ENCODE results near the gene ECT2.
"Not testable (repeated sequence)": the region's sequence is repeated elsewhere in the genome, so short reads cannot be mapped to it uniquely, and the experiment has no call there.

The ECT2 gene

DNA sequence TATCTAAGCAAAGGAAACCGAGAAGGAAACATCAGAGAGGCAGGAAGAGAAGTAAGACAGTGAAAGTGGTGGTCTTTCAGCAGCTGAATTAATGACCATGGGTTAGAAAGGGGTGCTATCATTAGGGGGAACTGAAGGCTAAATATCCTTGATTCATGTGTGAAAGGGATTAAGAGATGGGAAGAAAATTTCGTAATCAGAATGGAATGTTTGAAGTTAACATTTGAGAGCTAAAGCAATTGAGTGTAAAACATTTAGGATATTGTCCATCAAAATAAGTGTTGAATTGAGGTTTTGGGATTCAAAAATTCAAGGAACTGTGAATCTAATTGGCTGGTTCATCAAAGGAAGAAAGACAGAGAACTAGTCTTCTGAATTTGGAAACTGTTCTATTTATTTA is 4.1 kb upstream of the ECT2 start:
- DNase-seq (ENCODE audit: low read depth): peak; percentile 17

- peak; percentile 86 for DNase-seq (ENCODE audit: low read depth)
Measured at GRCh38 chr3:172749230-172749965, 1.1 kb upstream of the ECT2 start.

DNA sequence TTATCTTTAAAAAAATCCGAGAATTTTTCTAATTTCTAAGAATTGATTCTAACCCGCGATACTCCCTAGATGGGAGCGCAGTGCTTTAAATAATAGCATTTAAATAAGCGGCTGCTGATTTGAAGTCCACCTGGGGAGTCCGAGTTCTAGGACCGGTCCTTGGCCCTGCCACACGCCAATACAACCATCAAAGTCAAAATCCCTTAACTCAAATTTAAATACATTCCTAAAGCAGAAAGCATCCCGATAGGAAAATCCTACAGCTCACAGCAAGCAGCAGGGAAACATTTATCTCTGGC is 508 bp upstream of the ECT2 start:
- no peak for DNase-seq (ENCODE audit: low read depth)

DNA sequence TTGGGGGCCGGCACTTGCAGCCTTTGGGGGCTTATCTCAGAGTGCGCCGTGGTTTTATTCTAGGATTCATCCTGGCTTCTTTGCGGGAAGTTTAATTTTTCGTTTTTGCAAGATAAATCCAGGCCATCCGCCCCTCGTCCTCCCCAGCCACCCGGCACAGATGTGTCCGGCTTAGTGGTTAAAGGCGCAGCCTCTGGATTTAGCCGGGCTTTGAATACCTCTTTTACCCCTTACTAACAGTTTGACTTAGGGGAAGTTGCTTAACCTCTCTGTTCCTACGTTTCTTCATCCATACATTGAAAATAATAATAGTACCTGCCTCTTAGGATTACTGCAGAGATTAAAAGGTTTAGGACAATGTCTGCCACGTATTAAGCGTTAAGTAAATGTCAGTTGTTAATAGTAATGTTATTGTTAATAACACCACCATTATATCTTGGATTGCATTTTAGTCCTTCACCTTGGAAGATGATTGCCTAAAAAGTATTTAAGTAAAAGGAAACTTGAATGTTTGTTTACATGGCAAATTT is 714 bp downstream of the ECT2 start:
- peak; percentile 11 for DNase-seq (ENCODE audit: low read depth)

DNA sequence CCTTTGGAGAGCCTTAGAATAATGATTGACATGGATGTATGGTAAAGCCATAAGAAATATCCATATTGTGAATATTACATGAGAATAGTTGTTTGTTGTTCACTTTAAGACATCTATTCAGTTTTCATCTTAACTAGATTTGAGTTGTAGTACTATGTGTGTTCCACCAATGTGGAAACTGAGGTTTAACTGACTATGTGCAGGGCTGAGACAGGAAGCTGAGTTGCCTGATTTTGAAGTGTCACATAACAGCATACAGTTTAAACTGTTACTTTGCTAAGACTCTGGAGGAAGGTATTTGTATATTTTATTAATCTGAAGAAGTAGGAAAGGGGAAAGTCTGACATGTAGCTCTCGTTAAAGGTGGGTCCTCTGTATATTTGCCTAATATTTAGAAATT is 2.1 kb downstream of the ECT2 start:
- DNase-seq (ENCODE audit: low read depth): no peak

DNA sequence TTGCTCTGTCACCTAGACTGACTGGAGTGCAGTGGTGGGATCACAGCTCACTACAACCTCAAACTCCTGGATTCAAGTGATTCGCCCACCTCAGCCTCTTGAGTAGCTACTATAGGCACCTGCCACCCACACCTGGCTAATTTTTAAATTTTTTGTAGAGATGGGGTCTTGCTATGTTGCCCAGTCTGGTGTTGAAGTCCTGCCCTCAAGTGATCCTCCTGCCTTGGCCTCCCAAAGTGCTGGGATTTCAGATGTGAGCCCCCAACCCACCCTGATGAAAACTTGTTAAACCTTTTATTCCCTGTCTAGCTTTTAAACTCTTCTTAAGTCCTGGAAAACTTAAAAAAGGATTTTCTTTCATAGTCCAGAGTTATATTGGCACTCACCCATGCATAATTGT is 2.6 kb downstream of the ECT2 start:
- DNase-seq (ENCODE audit: low read depth): no peak

- not testable (repeated sequence) for DNase-seq (ENCODE audit: low read depth)
Measured at GRCh38 chr3:172760416-172760815, 9.9 kb downstream of the ECT2 start.

GRCh38 chr3:172766241-172766640 is 15.7 kb downstream of the ECT2 start:
- DNase-seq (ENCODE audit: low read depth): no peak

DNA sequence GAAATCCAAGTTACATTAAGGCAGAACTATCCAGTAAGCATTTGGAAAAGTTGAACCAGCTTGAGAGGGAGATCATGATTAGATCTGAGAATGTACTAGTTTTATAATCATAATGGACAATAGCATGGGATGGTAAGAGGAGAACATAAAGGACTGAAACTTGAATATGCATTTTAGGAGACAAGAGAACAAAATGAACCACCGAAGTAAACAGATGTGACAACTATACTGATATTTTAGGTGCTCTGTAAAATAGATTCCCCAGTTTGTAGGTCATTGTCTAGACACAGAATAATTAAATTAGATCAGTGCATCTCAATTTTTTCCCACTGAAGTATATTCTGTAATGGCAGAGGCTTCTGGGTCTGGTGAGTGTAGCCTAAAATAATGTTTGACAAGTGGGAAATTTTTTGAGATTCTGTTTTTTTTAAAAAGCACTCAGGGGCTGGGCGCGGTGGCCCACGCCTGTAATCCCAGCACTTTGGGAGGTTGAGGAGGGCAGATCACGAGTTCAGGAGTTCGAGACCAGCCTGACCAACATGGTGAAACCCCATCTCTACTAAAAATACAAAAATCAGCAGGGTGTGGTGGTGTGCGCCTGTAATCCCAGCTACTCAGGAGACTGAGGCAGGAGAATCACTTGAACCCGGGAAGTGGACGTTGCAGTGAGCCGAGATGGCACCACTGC is 16.3 kb downstream of the ECT2 start:
- DNase-seq (ENCODE audit: low read depth): no peak

DNA sequence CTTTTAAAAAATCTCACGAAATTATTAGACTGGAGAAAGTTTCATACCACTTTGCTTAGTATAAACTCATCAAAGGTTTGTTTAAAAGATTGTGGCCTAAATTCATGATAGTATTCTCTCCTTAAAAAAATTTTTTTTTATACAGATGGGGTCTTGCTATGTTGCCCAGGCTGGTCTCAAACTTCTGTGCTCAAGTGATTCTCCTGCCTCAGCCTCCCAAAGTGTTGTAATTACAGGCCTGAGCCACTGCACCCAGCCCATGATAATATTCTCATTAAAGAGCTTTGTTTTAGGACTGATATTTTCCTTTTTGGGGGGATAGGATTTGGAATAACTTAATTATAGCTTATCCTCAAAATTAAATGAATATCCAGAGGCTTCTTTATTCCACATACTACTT is 19.9 kb downstream of the ECT2 start:
- no peak for DNase-seq (ENCODE audit: low read depth)

GRCh38 chr3:172771672-172772071 is 21.1 kb downstream of the ECT2 start:
- no peak for DNase-seq (ENCODE audit: low read depth)

DNA sequence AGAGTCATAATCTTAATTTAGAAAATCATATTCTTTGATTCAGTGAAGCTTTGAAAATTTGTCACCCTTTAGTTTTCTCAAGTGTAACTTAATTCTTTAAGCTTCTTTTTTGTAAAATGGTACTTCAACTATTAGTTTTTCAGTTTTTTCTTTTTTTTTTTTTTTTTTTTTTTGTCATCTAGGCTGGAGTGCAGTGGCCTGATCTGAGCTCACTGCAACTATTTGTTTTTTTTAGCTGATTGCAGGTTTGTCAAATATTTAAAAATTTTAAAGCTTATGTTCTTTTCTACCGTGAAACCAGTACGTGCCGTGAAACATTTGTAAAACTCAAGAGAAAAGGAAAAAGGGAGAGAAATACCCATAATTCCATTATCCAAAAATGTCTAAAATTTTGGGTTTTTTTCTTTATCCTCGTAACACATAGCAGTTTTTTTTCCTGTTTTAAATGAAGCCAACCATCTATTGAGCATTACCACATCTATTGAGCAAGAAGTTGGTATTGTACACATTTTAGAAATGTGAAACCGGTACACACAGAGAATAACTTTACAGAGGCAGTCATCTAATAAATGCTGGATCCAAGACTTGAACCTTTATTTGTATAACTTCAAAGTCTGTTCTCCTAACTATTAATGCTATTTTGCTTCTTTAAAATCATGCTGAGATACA is 25.7 kb downstream of the ECT2 start:
- DNase-seq (ENCODE audit: low read depth): no peak

- DNase-seq (ENCODE audit: low read depth): no peak
Measured at GRCh38 chr3:172777901-172778300, 27.4 kb downstream of the ECT2 start.

DNA sequence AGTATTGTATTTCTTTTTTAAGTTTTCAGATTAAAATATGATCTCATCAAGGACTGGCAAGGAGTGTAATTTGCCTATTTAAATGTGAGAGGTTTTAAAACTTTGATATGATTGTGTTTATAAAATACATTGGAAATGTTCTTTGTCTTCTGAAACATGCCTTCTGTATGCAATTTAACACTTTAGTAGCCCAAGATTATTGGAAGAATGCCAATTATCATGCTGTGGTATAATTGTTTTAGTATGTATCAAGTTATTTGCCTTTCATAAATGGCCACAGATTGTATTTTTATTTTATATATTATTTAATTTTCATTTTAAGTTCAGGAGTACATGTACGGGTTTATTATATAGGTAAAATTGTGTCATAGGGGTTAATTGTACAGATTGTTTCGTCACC is 31.7 kb downstream of the ECT2 start:
- DNase-seq (ENCODE audit: low read depth): no peak

DNA sequence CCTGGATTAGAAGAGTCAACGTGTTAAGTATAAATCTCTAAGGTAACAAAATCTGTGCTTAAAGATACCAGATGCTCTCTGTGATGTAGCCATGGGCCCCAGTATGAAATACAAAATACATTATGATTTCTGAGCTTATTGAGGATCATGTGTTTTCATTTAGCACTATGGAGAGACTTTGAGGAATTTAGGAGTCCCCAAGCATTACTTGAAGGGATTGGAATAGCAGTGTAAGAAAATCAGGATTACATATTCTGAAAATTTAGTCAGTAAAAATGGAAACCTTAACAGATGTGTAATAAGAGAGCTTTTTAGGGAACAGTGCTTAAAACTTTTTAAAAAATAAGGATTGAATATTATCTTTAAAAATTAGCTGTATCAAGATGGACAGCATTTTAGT is 35.5 kb downstream of the ECT2 start:
- no peak for DNase-seq (ENCODE audit: low read depth)

- DNase-seq (ENCODE audit: low read depth): no peak
Measured at GRCh38 chr3:172787019-172787418, 36.5 kb downstream of the ECT2 start.

- DNase-seq (ENCODE audit: low read depth): no peak
Measured at GRCh38 chr3:172787746-172788145, 37.2 kb downstream of the ECT2 start.

GRCh38 chr3:172799246-172799645 is 48.7 kb downstream of the ECT2 start:
- DNase-seq (ENCODE audit: low read depth): no peak

DNA sequence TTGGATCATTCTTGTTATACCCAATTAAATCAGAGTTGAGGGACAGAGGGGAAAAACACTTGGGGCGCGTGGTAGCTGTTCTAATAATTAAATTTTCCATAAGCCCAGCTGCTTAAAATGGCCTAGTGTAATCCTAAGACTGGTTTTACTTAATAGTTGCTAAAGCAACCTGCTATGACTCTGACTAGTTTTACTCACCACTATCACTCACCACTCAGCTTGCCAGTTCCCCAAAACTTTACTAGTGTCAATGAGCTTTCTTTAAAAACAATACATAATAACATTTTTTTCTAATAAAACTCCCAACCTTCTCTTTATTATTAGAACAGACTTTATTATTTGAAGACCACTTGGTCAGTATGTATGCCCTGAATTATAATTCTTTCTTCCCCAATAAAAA is 49.6 kb downstream of the ECT2 start:
- no peak for DNase-seq (ENCODE audit: low read depth)

- no peak for DNase-seq (ENCODE audit: low read depth)
Measured at GRCh38 chr3:172803489-172803888, 53.0 kb downstream of the ECT2 start.

DNA sequence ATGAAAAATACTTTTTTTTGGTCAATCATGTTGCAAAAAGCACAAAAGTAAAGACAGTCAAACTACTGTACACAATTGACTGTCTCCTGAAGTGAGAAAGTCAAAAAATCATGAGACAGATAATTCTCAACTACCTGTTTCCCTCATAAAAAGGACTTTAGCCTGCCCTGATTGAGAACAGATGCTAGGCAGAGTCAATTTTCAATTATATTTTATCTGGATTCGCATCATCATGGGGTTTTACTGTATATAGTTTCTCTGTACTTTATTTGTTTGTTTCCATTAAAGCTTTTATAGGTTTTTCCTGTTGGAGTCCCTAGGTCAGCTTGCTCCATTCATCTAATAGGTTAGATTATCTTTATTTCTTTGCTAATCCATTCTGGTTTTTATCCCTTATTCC is 53.8 kb downstream of the ECT2 start:
- no peak for DNase-seq (ENCODE audit: low read depth)

GRCh38 chr3:172808969-172809546 is 58.5 kb downstream of the ECT2 start:
- no peak for DNase-seq (ENCODE audit: low read depth)

DNA sequence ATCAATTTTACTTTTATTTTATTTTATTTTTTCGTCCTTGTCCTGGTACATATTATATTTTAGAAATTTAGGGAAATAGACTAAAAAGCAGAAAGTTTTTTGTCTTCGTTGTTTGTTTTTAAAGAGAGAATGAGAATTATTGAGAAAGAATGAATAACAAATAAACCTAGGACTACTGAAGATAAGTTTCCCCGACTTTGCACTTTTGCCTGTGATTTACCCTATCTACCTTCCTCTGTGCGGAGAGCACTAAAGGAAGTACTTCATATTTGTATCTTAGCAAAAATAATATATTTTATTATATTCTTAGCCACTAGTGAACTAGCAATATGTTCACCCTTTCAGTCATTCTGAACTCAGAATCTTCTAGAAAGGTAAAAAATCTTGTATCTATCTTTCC is 60.6 kb downstream of the ECT2 start:
- DNase-seq (ENCODE audit: low read depth): no peak

All from HS-27A (cell line).